ENCODE results near the gene RMC1. TPM values are rescaled to one million over a fixed set of nuclear protein-coding genes. Genes with fewer than 3 reads are reported as not detected.

Gene RMC1
- total and polyA plus RNA-seq, 7 donors = 11.8 to 38.1 (median 19.8) TPM

DNA sequence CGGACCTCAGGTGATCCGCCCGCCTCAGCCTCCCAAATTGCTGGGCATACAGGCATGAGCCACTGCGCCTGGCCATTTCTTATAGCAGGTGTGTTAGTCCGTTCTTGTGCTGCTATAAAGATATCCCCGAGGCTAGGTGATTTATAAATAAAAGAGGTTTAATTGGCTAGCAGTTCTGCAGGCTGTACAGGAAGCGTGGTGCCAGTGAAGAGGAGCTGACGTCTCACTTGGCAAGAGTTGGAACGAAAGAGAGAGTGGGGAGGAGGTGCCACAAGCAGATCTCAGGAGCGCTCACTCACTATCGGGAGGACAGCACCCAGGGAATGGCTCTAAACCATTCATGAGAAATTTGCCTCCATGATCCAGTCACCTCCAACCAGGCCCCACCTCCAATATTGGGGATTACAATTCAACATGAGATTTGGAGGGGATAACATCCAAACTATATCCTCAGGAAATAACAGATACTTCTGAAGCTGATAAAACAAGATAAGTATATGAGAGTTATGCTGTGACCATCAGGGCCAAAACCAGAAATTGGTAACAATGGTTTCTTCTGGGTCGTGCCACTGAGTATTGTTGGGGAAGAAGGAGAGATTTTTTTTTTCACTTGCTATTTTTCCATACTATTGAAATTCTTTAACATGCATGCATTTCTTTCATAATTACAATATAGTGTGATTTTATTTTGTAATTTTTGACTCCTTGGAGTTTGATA, 7.4 kb upstream of the RMC1 start:
- no peak for DNase-seq
- no peaks in the 10 kb centered on the region for H3K4me1 ChIP-seq
- no peak overlapping the region for H3K4me3 ChIP-seq
- intact Hi-C loops (cut with DNase I) = no loop called here
- H3K27me3 ChIP-seq = no peaks in the 10 kb centered on the region
- no peak overlapping the region for H3K27ac ChIP-seq
- TF ChIP-seq EP300 (IDR thresholded peaks at IDR 0.05) (no peak), POLR2A (IDR thresholded peaks at IDR 0.05) (no peak), POLR2AphosphoS5 (IDR thresholded peaks at IDR 0.05) (no peak)
- TF ChIP-seq, protein P1, sequence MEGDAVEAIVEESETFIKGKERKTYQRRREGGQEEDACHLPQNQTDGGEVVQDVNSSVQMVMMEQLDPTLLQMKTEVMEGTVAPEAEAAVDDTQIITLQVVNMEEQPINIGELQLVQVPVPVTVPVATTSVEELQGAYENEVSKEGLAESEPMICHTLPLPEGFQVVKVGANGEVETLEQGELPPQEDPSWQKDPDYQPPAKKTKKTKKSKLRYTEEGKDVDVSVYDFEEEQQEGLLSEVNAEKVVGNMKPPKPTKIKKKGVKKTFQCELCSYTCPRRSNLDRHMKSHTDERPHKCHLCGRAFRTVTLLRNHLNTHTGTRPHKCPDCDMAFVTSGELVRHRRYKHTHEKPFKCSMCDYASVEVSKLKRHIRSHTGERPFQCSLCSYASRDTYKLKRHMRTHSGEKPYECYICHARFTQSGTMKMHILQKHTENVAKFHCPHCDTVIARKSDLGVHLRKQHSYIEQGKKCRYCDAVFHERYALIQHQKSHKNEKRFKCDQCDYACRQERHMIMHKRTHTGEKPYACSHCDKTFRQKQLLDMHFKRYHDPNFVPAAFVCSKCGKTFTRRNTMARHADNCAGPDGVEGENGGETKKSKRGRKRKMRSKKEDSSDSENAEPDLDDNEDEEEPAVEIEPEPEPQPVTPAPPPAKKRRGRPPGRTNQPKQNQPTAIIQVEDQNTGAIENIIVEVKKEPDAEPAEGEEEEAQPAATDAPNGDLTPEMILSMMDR (IDR thresholded peaks at IDR 0.05) = no peak
- WGBS, 2 donors = 43 to 56% methylated on average over 12 of the region's 12 CpGs
- H3K36me3 ChIP-seq = no peaks in the 10 kb centered on the region
- no peaks in the 10 kb centered on the region for H3K9me3 ChIP-seq

DNA sequence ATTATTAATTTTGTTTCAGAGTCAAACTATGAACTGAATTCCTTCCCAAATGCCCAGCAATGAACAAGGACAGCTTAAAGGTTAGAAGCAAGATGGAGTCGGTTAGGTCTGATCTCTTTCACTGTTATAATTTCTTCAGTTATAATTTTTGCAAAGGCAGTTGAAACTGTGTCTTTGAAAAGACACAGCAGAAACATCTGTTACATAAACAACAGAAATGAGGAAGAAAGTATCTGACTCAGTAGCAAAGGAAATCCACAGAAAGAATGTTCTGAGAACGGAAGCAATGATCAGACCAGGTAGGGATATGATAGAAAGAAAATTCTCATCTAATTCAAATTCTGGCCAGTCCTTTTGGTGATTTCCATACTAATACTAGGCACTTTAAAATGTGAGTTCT, 5.2 kb upstream of the RMC1 start:
- no peaks in the 10 kb centered on the region for H3K27me3 ChIP-seq
- WGBS, 2 donors = 60 to 85% methylated on average over 2 of the region's 2 CpGs
- no peak for DNase-seq
- H3K4me1 ChIP-seq = peaks cover 0 to 7% (median 7%) of the 10 kb centered on the region in 4 donors
- no peak for TF ChIP-seq POLR2AphosphoS5 (IDR thresholded peaks at IDR 0.05)
- no peak overlapping the region for H3K4me3 ChIP-seq
- H3K9me3 ChIP-seq = no peaks in the 10 kb centered on the region
- no peaks in the 10 kb centered on the region for H3K36me3 ChIP-seq
- no peak overlapping the region for H3K27ac ChIP-seq
- intact Hi-C loops (cut with DNase I) = no loop called here

DNA sequence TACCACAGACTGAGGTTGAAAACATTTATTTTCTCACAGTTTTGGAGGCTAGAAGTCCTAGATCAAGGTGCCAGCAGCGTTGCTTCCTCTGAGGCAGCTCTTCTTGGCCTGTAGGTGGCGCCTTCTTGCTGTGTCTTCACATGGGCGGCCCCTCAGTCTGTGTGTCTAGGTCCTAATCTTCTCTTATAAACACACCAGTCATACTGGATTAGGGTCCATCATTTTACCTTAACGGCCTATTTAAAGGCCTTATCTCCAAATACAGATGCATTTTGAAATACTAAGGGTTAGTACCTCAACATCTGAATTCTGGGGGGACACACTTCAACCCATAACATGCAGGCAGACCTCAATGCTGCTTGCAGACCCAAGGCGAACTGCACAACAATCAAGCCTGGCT, 4.4 kb upstream of the RMC1 start:
- intact Hi-C loops (cut with DNase I) = no loop called here
- Histone ChIP-seq H3K9me3 (no peaks in the 10 kb centered on the region), H3K27ac (no peak overlapping the region), H3K4me1 (peaks cover 0 to 10% (median 7%) of the 10 kb centered on the region in 4 donors), H3K36me3 (no peaks in the 10 kb centered on the region), H3K4me3 (no peak overlapping the region), H3K27me3 (no peaks in the 10 kb centered on the region)
- TF ChIP-seq, protein P1 (IDR thresholded peaks at IDR 0.05) = peak in 3 of 4 experiments; percentile 34 to 63 (median 45)
- TF ChIP-seq POLR2AphosphoS5 (IDR thresholded peaks at IDR 0.05) (no peak), POLR2A (IDR thresholded peaks at IDR 0.05) (no peak)
- WGBS, 2 donors = 21 to 28% methylated on average over 5 of the region's 5 CpGs
- peak; percentile 75 for DNase-seq

DNA sequence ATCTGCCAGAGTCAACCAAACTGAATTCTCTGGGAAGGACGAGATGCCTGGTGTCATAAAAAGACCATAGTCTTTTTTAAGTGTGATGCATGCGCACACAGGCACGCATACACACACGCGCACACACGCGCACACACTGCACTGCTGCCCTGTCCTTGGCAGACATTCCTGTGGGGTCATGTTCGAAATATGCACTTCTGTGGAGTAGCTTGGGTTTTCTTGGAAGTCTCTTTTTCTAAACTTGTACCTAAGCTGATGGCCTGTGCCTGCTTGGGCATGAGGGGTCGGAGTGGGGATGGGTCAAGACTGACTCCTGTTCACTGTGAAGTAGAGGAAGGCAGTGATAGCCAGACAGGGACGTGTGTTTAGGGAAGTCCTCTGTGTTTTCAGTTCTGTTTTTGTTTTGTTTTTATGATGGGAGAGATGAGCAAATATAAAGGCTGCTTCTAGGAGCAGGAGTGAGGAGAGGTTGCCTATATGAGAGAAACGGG, 4.0 kb upstream of the RMC1 start:
- Histone ChIP-seq H3K4me1 (peaks cover 0 to 14% (median 11%) of the 10 kb centered on the region in 4 donors), H3K27me3 (no peaks in the 10 kb centered on the region), H3K36me3 (no peaks in the 10 kb centered on the region), H3K27ac (no peak overlapping the region), H3K4me3 (no peak overlapping the region), H3K9me3 (no peaks in the 10 kb centered on the region)
- intact Hi-C loops (cut with DNase I) = no loop called here
- WGBS, 2 donors = 48 to 70% methylated on average over 11 of the region's 11 CpGs
- TF ChIP-seq, protein P1 (IDR thresholded peaks at IDR 0.05) = no peak
- TF ChIP-seq EP300 (IDR thresholded peaks at IDR 0.05) (no peak), POLR2AphosphoS5 (IDR thresholded peaks at IDR 0.05) (no peak), POLR2A (IDR thresholded peaks at IDR 0.05) (no peak)
- no peak for DNase-seq

DNA sequence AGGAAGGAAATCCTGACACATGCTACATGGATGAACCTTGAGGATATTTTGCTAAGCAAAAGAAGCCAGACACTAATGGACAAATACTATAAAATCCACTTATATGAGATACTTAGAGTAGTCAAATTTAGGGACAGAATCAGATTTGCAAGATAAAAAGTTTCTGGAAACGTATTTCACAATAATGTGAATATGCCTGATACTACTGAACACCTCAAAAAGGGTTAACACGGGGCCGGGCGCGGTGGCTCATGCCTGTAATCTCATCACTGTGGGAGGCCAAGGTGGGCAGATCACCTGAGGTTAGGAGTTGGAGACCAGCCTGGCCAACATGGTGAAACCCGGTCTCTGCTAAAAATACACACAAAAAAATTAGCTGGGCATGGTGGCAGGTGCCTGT, 1.7 kb upstream of the RMC1 start:
- DNase-seq = no peak
- H3K9me3 ChIP-seq = no peaks in the 10 kb centered on the region
- no peak for TF ChIP-seq POLR2AphosphoS5 (IDR thresholded peaks at IDR 0.05)
- TF ChIP-seq, protein P1 (IDR thresholded peaks at IDR 0.05) = no peak
- no peak for TF ChIP-seq POLR2A (IDR thresholded peaks at IDR 0.05)
- TF ChIP-seq EP300 (IDR thresholded peaks at IDR 0.05) = no peak
- H3K27ac ChIP-seq = no peak overlapping the region
- H3K36me3 ChIP-seq = no peaks in the 10 kb centered on the region
- intact Hi-C loops (cut with DNase I) = loop anchor here (2.0 to 10.0 kb wide), 5 partner anchors 49 to 364 kb away; partner anchors contain the start of genes CABLES1, NPC1 and RIOK3
- 84 to 92% methylated on average over 6 of the region's 6 CpGs for WGBS, 2 donors
- H3K27me3 ChIP-seq = no peaks in the 10 kb centered on the region
- H3K4me3 ChIP-seq = no peak overlapping the region
- H3K4me1 ChIP-seq = peaks cover 0 to 29% (median 24%) of the 10 kb centered on the region in 4 donors

Measured in sigmoid colon (tissue), 7 donors.